Adrenal gland (tissue), 5 donors: ENCODE measurements around the gene CYBC1.

Source experiments
- CTCF ChIP-seq, 6 experiments: fragments of 450-650 bp in 4 of 6; fragments of 200-600 bp in 2 of 6; sonication (generic) in 1 of 6; IDR thresholded peaks; 1 replicate in 5 of 6; 2 replicates in 1 of 6; pipeline versions ENCODE4 v1.5.1 to v1.8.0; 2016 to 2021; ENCODE audit warnings: antibody characterized with exemption in 6 of 6, mild to moderate bottlenecking in 2 of 6, moderate library complexity in 1 of 6
- POLR2A ChIP-seq, 2 donors: fragments of 450-650 bp; IDR thresholded peaks; one replicate each; pipeline ENCODE4 v1.6.1; 2017; ENCODE audit warnings: antibody characterized with exemption in 2 of 2, mild to moderate bottlenecking in 2 of 2, moderate library complexity in 1 of 2
- donor health status: DM: no; HTN: no; CAD: no.

GRCh38 chr17:82457073-82457928 is 6.7 kb upstream of the CYBC1 start:
- no peak for TF ChIP-seq CTCF (IDR thresholded peaks at IDR 0.05)
- TF ChIP-seq POLR2A (IDR thresholded peaks at IDR 0.05): no peak
